Naive B cell (primary cell): ENCODE data around the gene OXER1. TPM values are rescaled to one million over a fixed set of nuclear protein-coding genes. Genes with fewer than 3 reads are reported as not detected.

Source experiments
- ATAC-seq, 2 donors: fragments of 150-1000 bp; cut with Tn5 transposase; 2 replicates each; pipeline ENCODE4 v1.10.0; 2021; ENCODE audit warnings: low read depth in 2 of 2, mild to moderate bottlenecking in 2 of 2, moderate library complexity in 2 of 2
- DNase-seq: peaks from one replicate; pipeline ENCODE4 v3.0.0; 2022
- H3K27ac Mint-ChIP-seq, 6 donors: one replicate each; pipeline ENCODE4 v1.8.0; 2020 to 2022; ENCODE audit warnings: mild to moderate bottlenecking in 6 of 6, mixed read lengths in 6 of 6, moderate library complexity in 5 of 6, inconsistent platforms in 2 of 6
- H3K27me3 Mint-ChIP-seq, 3 donors: one replicate each; pipeline ENCODE4 v1.8.0; 2021 to 2022; ENCODE audit warnings: mixed read lengths in 3 of 3, mild to moderate bottlenecking in 1 of 3
- H3K36me3 Mint-ChIP-seq, 2 donors: one replicate each; pipeline ENCODE4 v1.8.0; 2020 to 2022; ENCODE audit warnings: mixed read lengths in 2 of 2, inconsistent platforms in 1 of 2, mild to moderate bottlenecking in 1 of 2
- H3K4me1 Mint-ChIP-seq, 3 donors: one replicate each; pipeline ENCODE4 v1.8.0; 2020 to 2022; ENCODE audit warnings: mixed read lengths in 3 of 3, inconsistent platforms in 1 of 3, mild to moderate bottlenecking in 1 of 3, moderate library complexity in 1 of 3
- H3K4me3 Mint-ChIP-seq, 8 donors: one replicate each; pipeline ENCODE4 v1.8.0; 2020 to 2022; ENCODE audit warnings: mild to moderate bottlenecking in 8 of 8, mixed read lengths in 8 of 8, moderate library complexity in 8 of 8, inconsistent platforms in 2 of 8
- H3K9me3 Mint-ChIP-seq, 7 donors: one replicate each; pipeline ENCODE4 v1.8.0; 2020 to 2022; ENCODE audit warnings: mixed read lengths in 7 of 7, mild to moderate bottlenecking in 5 of 7, inconsistent platforms in 2 of 7, moderate library complexity in 1 of 7
- polyA plus RNA-seq, 6 donors: library from polyadenylated mRNA; unstranded; fragments of 300-500 nt; fragmentation: Illumina TruSeq; gene quantifications; one replicate each; pipeline ENCODE4 v1.2.3, GENCODE V29; 2021; ENCODE audit warnings: low read depth in 6 of 6

Gene OXER1, protein sequence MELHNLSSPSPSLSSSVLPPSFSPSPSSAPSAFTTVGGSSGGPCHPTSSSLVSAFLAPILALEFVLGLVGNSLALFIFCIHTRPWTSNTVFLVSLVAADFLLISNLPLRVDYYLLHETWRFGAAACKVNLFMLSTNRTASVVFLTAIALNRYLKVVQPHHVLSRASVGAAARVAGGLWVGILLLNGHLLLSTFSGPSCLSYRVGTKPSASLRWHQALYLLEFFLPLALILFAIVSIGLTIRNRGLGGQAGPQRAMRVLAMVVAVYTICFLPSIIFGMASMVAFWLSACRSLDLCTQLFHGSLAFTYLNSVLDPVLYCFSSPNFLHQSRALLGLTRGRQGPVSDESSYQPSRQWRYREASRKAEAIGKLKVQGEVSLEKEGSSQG
- 1 to 10 TPM in 2 of 6 donors, under 1 TPM in 3, not detected in 1; 0.52 to 1.8 (median 0.78) TPM for polyA plus RNA-seq

- Mint-ChIP-seq H3K4me3 (peak within 1 kb of the TSS in 1 of 8 donors; percentile 1), H3K4me1 (peaks cover 0 to 8% (median 0%) of the 10 kb centered on the region in 3 donors), H3K27me3 (no peaks in the 10 kb centered on the region), H3K9me3 (no peaks in the 10 kb centered on the region), H3K27ac (no peak within 1 kb of the TSS), H3K36me3 (peaks cover 6 to 8% of the 10 kb centered on the region in 2 donors)
- DNase-seq (no peak), ATAC-seq (no peak)
Measured at GRCh38 chr2:42764096-42764495, at the start of gene OXER1. OXER1 (minus strand) TSS chr2:42764135; CDS start chr2:42764062, 73 bp downstream.

DNA sequence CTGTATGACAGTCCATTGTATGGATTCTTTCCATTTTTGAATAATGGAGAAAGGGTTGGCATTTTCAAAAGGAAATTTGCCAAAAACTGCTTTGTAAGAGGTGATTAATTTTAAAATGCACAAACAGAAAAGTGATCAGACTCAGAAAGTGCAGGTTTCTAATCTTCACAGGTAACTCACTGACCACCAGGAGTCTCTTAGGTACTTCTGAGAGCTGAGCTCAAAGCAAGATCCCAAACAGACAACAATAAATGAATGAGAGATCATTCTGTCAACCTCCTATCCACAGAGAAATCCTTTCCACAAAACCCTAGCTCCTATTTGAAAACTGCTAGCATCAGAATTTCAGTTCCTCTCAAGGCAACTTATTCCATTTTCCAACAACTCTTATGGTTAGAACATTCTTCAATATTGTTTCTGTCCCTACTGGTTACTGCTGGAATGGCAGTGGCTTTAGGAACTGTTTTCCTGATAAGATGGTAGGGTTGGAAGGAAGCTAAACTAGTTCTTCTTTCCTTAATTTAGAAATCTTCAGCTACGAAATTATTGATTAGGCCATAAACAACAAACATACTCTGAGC, 49.1 kb upstream of the OXER1 start:
- Mint-ChIP-seq H3K27me3 (no peaks in the 10 kb centered on the region), H3K27ac (peak overlapping the region in 2 of 6 donors; percentile 44 to 65), H3K36me3 (peaks cover 0 to 6% of the 10 kb centered on the region in 2 donors), H3K4me3 (peak overlapping the region in 5 of 8 donors; percentile 60 to 96 (median 71)), H3K9me3 (peaks cover 0 to 2% (median 0%) of the 10 kb centered on the region in 7 donors), H3K4me1 (peaks cover 13 to 17% (median 16%) of the 10 kb centered on the region in 3 donors)
- DNase-seq (no peak), ATAC-seq (no peak)

GRCh38 chr2:42810971-42811811, 47.3 kb upstream of the OXER1 start:
- Mint-ChIP-seq H3K27me3 (no peaks in the 10 kb centered on the region), H3K36me3 (peaks cover 0 to 6% of the 10 kb centered on the region in 2 donors), H3K27ac (peak overlapping the region; percentile 98 to 100 (median 100)), H3K9me3 (peaks cover 0 to 2% (median 0%) of the 10 kb centered on the region in 7 donors), H3K4me3 (peak overlapping the region; percentile 95 to 99 (median 98)), H3K4me1 (peaks cover 13 to 17% (median 16%) of the 10 kb centered on the region in 3 donors)
- DNase-seq (peak; percentile 64), ATAC-seq (peak; percentile 13 to 17)

DNA sequence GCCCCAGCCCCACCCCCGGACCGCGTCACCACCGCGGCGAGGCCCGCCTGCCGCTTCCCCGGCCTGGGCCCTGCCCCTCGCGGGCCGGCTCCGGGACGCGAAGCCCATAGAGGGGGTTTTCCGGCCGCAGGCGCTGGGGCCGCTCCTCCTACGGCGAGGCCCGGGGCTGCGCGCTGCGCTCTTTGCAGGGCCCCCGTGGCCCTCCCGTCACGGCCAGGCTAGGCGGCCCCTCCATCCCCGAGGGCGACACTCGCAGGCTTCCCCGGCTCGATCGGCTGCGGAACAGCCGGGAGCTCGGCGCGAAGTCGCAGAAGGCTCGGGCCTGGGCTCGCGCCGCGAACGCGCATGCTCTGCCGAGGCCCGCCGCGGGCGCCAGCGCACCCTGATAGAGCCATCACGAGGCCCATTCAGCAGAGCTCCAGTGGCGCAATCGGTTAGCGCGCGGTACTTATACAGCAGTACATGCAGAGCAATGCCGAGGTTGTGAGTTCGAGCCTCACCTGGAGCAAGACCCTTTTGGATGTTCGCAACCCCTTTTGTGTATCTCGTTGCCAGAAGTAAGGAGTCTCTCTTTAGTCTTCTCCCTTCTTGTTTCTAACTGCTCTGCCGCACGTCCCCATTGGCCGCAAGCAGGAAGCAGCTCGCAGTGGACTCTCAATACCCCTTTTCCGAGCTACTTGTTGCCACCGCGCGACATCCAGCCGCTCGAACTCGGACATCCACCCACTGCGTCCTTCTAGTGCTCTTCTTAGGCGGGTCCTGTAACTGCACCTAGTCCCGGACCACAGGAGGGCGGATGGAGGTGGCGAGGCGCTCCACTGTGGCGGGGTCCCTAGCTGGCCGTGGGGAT, 46.4 kb upstream of the OXER1 start:
- ATAC-seq (peak; percentile 76 to 77), DNase-seq (peak; percentile 96)
- Mint-ChIP-seq H3K27me3 (no peaks in the 10 kb centered on the region), H3K36me3 (peaks cover 0 to 6% of the 10 kb centered on the region in 2 donors), H3K4me3 (peak overlapping the region; percentile 95 to 99 (median 98)), H3K27ac (peak overlapping the region; percentile 98 to 100 (median 100)), H3K9me3 (peaks cover 0 to 2% (median 0%) of the 10 kb centered on the region in 7 donors), H3K4me1 (peaks cover 13 to 17% (median 16%) of the 10 kb centered on the region in 3 donors)

DNA sequence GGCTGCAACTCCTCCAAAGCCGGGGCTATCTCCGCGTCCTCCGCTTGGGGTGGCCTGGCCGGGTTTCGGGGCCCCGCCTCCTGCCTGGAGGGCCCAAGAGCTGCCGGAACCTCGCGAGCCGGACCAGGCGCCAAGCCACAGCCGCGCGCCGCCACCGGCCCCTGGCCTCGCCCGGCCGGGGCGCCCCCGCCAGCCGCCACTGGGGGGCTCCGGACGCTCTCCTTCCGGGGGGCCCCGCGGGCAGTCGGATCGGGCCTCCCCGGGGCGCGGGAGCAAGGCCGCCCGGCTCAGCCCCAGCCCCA, 45.8 kb upstream of the OXER1 start:
- H3K4me3 Mint-ChIP-seq, result peak overlapping the region; percentile 58 to 99 (median 86)
- H3K4me1 Mint-ChIP-seq, result peaks cover 13 to 17% (median 16%) of the 10 kb centered on the region in 3 donors
- H3K36me3 Mint-ChIP-seq, result peaks cover 0 to 6% of the 10 kb centered on the region in 2 donors
- no peaks in the 10 kb centered on the region for H3K27me3 Mint-ChIP-seq
- DNase-seq, result no peak
- peaks cover 0 to 2% (median 0%) of the 10 kb centered on the region in 7 donors for H3K9me3 Mint-ChIP-seq
- ATAC-seq, result peak in 1 of 2 donors; percentile 29
- peak overlapping the region in 5 of 6 donors; percentile 83 to 100 (median 92) for H3K27ac Mint-ChIP-seq

- Mint-ChIP-seq H3K27me3 (no peaks in the 10 kb centered on the region), H3K9me3 (peaks cover 0 to 2% (median 0%) of the 10 kb centered on the region in 7 donors), H3K27ac (peak overlapping the region; percentile 45 to 100 (median 88)), H3K36me3 (peaks cover 0 to 6% of the 10 kb centered on the region in 2 donors), H3K4me3 (peak overlapping the region; percentile 67 to 99 (median 86)), H3K4me1 (peaks cover 13 to 17% (median 16%) of the 10 kb centered on the region in 3 donors)
- no peak for DNase-seq
- ATAC-seq, result no peak
Measured at GRCh38 chr2:42809131-42809818, 45.3 kb upstream of the OXER1 start.

GRCh38 chr2:42808301-42808700, 44.4 kb upstream of the OXER1 start:
- Mint-ChIP-seq H3K9me3 (peaks cover 0 to 1% (median 0%) of the 10 kb centered on the region in 7 donors), H3K27me3 (no peaks in the 10 kb centered on the region), H3K4me3 (peak overlapping the region in 7 of 8 donors; percentile 9 to 99 (median 76)), H3K27ac (peak overlapping the region in 2 of 6 donors; percentile 85 to 92), H3K36me3 (no peaks in the 10 kb centered on the region), H3K4me1 (peaks cover 13 to 17% (median 16%) of the 10 kb centered on the region in 3 donors)
- DNase-seq (no peak), ATAC-seq (no peak)

DNA sequence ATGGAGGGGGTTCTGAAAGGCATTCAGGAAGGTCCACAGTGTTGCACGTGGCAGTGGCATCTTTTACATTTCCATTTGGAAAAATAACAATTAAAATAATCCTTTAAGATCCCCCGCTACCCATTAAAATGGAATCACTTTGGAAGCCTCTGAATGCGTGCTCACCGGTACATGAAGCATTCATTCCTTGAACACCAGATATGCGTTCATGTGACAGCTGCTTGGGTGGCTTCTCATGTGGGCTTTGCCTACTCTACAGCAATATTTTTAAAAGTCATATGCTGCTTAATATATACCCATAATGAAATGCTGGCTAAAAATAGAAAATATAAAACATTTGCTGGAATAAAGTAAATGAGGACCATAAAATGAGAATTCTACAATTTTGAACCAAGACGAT, 42.9 kb upstream of the OXER1 start:
- no peak for ATAC-seq
- Mint-ChIP-seq H3K27ac (no peak overlapping the region), H3K4me3 (peak overlapping the region in 1 of 8 donors; percentile 34)

GRCh38 chr2:42804891-42805290, 41.0 kb upstream of the OXER1 start:
- peak overlapping the region in 1 of 8 donors; percentile 36 for H3K4me3 Mint-ChIP-seq

More for the DNA sequence above, 42.9 kb upstream of the OXER1 start:
- H3K36me3 Mint-ChIP-seq, result no peaks in the 10 kb centered on the region
- H3K9me3 Mint-ChIP-seq, result peaks cover 0 to 1% (median 0%) of the 10 kb centered on the region in 7 donors
- H3K4me1 Mint-ChIP-seq, result peaks cover 12 to 19% (median 12%) of the 10 kb centered on the region in 3 donors
- H3K27me3 Mint-ChIP-seq, result no peaks in the 10 kb centered on the region
- no peak for DNase-seq

DNA sequence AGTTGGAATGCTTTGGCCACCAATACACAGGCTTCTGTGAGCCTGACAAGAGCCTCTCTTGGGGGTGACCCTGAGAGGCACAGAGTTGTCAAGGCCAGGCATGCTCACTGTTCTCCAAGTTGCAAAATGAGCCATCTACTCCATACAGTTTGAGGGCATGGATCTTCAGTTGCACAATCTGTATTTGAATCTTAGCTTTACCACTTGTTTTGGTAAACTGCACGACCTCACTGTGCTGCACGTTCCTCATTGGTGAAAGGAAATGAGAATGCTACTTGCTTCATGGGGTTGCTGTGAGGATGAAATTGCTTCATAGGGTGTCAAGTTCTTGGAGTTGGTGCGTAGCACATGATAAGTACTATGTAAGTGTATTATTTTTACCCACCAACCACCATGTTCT, 40.4 kb upstream of the OXER1 start:
- Mint-ChIP-seq H3K9me3 (no peaks in the 10 kb centered on the region), H3K36me3 (peaks cover 0 to 5% of the 10 kb centered on the region in 2 donors), H3K4me1 (peaks cover 5 to 23% (median 10%) of the 10 kb centered on the region in 3 donors), H3K27me3 (no peaks in the 10 kb centered on the region), H3K4me3 (no peak overlapping the region), H3K27ac (no peak overlapping the region)
- DNase-seq, result no peak
- no peak for ATAC-seq

More at GRCh38 chr2:42804891-42805290, 41.0 kb upstream of the OXER1 start:
- no peak for DNase-seq
- no peaks in the 10 kb centered on the region for H3K9me3 Mint-ChIP-seq
- peaks cover 0 to 5% of the 10 kb centered on the region in 2 donors for H3K36me3 Mint-ChIP-seq
- no peak overlapping the region for H3K27ac Mint-ChIP-seq
- no peaks in the 10 kb centered on the region for H3K27me3 Mint-ChIP-seq
- no peak for ATAC-seq
- H3K4me1 Mint-ChIP-seq, result peaks cover 5 to 23% (median 5%) of the 10 kb centered on the region in 3 donors

DNA sequence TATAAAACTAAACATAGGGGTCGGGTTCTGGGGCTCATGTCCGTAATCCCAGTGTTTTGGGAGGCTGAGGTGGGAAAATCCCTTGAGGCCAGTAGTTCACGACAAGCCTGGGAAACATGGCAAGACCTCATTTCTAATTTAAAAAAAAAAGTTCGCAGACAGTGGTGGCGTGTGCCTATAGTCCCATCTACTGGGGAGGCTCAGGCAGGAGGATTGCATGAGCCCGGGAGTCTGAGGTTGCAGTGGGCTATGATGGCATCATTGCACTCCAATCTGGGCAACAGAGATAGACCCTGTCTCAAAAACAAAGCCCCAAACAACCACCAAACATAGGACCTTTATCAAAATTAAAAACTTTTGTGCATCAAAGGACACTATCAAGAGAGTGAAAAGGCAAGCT, 38.2 kb upstream of the OXER1 start:
- H3K4me1 Mint-ChIP-seq, result peaks cover 0 to 18% (median 5%) of the 10 kb centered on the region in 3 donors
- H3K27me3 Mint-ChIP-seq, result no peaks in the 10 kb centered on the region
- H3K9me3 Mint-ChIP-seq, result no peaks in the 10 kb centered on the region
- no peak for DNase-seq
- ATAC-seq, result no peak
- peaks cover 0 to 5% of the 10 kb centered on the region in 2 donors for H3K36me3 Mint-ChIP-seq
- H3K27ac Mint-ChIP-seq, result no peak overlapping the region
- H3K4me3 Mint-ChIP-seq, result no peak overlapping the region

DNA sequence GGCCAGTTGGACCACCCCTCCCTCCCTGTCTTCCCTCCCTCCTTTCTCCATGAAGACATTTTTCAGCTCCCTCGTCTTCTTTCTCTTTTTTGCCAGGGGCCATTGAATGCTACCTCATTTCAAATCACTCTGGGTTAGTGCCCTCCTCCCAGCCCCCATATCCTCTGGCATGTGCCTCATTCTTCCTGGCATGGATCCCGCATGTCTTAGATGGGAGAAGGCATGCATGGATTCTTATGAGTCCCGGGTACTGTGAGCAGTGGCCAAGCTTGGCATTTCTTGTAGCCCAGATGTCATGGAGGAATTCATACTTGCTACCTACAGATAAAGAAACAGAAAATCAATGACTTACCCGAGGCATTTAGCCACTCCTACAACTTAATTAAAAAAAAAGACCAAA, 37.4 kb upstream of the OXER1 start:
- Mint-ChIP-seq H3K9me3 (no peaks in the 10 kb centered on the region), H3K4me3 (no peak overlapping the region), H3K27ac (peak overlapping the region in 2 of 6 donors; percentile 49 to 75), H3K27me3 (no peaks in the 10 kb centered on the region), H3K36me3 (peaks cover 0 to 5% of the 10 kb centered on the region in 2 donors), H3K4me1 (peaks cover 0 to 22% (median 8%) of the 10 kb centered on the region in 3 donors)
- ATAC-seq (no peak), DNase-seq (no peak)
